T follicular helper cell (primary cell): ENCODE results near the gene LZTR1.

Experiments
- DNase-seq: peaks from one replicate; pipeline ENCODE4 v3.0.0-alpha.2; 2020; ENCODE audit warnings: low read depth

Gene LZTR1

DNA sequence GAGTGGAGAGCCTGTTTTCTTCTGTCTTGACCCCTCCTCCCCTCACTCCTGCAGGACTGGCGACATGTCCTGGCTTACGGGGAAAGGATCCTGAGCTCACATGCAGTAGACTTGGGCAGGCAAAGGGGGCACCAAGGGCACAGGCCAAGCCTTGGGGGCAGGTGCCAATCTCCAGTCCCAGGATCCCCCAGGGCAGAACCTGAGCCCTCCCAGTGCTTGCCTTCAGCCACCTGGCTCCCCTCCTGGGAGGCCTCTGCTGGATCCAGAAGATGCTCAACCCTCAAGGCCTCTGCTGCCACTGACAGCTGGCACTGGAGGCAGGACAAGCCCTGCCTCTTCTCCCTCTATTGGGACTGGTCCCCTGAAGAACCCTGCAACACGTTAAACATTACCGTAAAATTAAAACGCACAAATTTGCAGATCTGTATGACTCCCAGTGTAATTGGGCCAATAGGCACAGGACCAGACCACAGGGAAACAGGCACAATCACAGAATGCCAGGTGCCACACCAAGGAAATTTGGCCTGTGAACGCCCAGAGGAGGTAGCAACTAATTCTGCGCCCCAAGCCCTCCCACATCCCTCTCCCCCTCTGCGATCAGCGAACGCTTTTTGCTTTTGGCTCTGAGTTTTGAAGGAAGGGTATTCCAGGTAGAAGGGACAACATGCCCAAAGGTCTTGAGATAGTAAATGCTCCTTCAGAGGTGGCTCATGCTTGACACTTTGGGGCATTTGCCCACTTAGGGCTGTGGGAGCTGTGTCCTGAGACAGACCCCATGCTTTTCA, 967 bp upstream of the LZTR1 start:
- no peak for DNase-seq

DNA sequence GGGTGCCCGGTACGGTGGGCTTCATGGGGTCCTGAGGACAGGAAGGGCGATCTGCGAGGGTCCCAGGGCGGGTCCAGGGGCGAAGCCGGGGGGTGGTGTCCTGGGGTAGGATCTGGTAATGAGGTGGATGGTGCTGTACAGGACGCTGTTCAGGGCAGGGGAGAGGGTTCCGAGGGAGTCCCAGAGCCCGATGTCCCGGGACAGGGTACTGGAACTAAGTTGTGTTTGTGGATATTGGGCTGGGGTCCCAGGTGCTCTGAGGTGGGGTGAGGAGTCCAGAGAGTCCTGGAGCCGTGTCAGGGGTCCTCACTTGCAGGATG, 426 bp downstream of the LZTR1 start:
- no peak for DNase-seq

DNA sequence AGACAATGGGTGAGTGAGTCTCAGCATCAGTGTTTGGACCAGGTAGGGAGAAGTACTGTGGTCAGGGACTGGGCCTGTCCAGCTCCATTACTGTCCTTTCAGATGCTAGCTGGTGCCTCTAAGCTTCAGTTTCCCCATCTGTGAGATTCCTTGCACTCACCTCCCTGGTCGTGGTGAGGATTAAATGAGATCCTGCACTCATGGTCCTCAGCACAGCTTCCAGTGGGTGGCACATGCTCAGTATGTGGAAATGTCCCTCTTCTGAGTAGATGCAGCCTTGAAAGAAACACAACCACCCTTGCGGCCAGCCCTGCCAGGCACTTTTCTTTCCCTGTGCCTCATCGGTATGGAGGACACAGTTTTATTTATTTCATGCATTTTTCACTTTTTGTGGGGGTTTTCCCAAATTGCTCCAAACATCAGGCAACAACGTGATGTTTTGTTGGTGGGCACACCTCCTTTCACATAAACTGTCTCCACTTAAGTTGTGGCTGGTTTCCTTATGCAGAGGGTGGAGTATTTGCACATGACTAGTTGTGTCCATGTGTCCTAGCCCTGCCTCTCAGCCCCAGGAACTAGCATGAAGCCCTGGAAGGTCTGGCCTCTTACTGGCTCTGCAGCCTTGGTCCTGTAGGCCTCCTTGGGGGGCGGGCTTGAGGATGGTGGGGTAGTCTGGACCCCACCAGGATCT, 1.1 kb downstream of the LZTR1 start:
- DNase-seq, result no peak

DNA sequence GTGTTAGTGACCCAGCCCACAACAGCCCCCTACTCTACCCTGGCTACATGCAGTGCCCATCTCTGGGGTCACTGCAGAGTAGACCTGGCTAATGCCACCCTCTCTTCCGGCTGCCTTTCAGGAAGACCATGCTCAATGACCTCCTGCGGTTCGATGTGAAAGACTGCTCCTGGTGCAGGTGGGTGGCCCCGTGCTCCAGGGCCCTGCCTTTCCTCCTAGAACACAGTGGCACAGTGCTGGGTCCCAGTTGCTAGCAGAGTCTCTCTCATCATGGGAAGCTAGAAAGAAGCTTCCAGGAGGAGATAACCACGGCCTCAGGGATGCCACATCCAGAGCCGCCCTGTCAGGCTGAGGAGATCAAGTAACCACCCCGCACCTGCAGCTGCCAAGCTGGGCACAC, 3.6 kb downstream of the LZTR1 start:
- no peak for DNase-seq

DNA sequence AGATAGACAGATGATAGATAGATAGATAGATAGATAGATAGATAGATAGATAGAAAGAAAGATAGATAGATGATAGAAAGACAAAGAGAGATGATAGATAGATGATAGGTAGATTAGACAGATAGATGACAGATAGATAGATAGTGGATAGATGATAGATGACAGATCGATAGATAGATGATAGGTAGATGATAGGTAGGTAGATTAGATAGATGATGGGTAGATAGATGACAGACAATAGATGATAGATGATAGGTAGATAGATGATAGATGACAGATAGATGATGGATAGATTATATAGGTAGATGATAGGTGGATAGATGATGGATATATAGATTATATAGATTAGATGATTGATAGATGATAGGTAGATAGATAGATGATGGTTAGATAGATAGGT, 4.3 kb downstream of the LZTR1 start:
- no peak for DNase-seq

DNA sequence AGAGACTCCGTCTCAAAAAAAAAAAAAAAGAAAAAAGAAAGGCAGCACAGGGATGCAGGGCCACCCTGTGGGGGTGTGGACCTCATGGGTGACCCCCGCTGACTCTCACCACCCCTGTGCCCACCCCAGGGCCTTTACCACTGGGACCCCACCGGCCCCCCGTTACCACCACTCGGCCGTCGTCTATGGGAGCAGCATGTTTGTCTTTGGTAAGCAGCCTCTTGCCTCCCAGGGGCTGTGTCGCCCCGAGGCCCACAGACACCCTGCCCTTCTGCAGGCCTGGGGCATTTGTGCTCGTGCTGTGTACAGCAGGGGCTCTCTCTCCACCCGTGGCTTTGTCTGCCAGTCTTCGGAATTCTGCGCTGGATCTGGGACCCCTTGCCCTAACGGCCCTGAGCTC, 5.3 kb downstream of the LZTR1 start:
- no peak for DNase-seq

DNA sequence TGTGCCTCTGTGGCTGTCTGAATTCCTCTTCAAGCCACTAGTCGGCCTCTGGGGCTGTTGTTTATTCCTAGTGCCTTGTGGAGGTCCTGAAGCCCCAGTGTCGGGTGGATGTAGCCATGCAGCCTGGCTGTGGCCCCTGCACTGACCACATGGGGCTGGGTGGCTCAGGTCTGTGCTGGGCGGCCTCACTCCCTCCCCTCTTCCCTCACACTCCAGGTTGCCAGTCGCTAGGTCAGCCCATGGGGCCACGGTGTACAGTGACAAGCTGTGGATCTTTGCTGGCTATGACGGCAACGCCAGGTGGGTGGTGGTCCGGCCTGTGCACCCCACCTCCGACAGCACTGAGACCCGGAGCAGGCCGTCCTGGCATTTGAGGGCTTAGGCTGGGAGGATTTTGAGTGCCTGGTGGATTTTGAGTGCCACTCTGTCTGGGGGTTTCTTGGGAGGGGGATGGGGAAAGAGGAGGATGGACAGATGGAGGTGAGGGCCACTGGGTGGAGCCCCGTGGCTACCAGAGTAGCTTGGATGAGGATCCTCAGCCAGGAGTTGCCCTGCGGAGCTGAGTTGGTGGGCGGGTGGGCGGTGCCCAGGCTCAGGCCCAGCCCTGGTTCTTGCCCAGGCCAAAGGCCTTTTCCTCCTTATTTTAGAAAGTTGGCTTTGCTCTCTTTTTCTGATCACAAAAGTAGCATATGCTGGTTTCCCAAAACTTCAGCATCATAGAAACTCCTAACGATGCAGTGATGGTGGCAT, 6.7 kb downstream of the LZTR1 start:
- DNase-seq, result no peak

DNA sequence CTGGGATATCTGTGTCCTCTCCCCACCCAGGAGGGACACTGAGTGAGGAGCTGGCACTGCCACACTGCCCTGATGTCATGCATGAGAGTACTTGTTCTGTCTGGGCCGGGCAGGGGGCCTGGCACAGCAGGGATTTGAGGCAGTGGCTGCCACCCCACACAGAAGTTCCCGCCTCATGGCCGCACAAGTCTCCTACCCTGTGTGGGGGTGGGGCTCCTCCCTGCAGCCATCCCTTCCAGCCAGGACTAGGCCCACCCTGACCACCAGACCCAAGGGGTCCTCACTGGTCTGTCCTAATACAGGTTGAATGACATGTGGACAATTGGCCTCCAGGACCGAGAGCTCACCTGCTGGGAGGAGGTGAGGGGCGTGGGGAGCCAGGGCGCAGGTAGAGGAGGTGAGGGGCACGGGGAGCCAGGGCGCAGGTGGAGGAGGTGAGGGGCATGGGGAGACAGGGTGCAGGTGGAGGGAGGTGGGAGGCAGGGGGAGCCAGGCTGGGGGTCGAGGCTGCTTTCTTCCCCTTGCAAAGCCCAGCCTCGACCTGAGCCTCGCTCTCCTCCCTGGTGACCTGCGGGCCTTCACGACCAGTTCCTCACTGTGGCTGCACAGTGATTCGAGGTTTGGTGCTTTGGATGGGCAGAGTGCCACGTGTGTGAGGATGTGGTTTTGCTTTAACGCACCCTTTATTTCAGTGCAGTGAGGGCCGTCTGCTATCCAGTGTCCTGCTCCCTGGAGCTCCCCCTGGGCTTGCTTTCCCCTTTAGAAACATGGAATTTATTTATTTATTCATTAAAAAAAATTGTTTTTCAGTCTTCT, 7.4 kb downstream of the LZTR1 start:
- no peak for DNase-seq

DNA sequence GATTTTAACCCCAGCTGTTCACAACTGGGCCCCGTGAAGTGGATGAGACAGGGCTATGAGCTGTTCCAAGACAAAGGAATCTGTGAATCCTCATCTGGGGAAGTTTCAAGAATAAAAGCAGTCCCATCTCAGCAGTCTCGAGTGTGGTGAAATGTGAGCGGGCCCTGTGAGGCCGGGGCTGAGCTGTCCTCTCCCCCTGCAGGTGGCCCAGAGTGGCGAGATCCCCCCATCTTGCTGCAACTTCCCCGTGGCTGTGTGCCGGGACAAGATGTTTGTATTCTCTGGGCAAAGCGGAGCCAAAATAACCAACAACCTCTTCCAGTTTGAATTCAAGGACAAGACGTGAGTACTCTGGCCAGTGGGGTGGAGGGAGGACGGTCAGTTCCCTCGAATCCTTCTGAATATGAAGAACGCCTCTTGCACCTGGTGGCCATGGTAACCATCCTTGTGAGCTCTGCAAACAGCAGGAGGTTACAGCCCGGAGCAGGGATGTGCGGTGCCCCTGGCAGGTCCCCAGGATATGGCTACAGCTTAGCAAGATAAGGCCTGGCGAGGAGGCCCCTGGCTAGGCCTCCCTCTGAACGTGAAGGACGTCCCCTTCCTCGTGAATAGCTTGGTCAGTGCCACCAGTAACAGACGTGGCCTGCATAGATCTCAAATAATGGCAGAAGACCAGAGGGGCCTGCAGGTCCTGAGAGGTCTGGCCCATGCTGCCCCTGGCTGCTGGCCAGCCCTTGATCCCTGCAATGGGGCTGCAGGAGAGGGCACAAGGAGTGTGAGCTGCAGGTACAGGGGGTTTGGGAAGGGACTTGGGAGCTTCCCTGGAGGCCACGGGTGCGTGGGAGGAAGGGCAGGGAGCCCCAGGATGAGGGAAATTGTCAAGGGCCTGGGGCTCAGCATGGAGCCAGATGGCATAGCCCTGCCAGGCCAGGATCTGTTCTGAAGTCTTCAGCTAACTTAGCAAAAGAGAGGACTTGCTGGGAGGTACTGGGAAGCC, 8.4 kb downstream of the LZTR1 start:
- DNase-seq, result no peak

DNA sequence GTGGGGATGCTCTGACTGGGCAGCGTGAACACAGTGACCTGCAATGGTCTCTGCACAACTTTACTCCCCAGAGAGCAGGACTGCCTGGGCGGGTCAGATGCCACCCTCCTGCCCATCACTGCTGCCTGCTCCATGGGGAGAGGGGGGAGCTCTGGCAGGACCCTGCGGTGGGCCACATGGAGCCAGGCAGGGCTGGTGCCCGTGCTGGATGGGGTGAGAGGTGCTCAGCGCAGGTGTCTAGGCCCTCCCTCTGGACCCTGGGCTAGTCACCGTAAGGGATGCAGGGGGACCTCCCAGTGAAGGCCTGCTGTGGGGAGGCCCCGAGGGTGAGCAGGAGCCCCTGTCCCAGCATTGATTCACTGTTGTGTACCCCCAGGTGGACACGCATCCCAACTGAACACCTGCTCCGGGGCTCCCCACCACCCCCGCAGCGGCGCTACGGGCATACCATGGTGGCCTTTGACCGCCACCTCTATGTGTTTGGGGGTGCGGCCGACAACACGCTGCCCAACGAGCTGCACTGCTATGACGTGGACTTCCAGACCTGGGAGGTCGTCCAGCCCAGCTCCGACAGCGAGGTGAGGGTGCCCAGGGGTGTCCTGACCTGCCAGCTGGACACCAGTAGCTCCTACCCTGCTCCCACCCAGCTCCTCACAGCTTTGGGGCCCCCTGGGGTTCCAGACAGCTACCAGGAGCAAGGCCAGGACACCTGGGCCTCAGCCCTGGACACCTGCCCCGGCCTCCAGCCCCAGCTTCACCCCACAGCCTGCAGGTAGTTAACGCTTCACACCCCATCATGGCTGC, 9.4 kb downstream of the LZTR1 start:
- no peak for DNase-seq

DNA sequence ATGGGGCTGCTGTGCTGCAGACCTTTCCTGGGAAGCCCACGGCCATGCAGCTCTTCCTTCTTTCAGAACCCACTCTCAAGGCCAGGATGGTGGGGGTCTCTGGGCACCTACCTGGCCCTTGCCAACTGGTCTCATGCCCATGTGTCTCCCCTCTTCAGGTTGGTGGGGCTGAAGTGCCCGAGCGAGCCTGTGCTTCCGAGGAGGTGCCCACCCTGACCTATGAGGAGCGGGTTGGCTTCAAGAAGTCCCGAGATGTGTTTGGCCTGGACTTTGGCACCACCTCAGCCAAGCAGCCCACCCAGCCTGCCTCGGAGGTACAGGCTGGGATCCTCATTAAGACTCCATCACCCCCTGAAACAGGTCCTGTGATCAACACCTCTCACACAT, 10.0 kb downstream of the LZTR1 start:
- no peak for DNase-seq

DNA sequence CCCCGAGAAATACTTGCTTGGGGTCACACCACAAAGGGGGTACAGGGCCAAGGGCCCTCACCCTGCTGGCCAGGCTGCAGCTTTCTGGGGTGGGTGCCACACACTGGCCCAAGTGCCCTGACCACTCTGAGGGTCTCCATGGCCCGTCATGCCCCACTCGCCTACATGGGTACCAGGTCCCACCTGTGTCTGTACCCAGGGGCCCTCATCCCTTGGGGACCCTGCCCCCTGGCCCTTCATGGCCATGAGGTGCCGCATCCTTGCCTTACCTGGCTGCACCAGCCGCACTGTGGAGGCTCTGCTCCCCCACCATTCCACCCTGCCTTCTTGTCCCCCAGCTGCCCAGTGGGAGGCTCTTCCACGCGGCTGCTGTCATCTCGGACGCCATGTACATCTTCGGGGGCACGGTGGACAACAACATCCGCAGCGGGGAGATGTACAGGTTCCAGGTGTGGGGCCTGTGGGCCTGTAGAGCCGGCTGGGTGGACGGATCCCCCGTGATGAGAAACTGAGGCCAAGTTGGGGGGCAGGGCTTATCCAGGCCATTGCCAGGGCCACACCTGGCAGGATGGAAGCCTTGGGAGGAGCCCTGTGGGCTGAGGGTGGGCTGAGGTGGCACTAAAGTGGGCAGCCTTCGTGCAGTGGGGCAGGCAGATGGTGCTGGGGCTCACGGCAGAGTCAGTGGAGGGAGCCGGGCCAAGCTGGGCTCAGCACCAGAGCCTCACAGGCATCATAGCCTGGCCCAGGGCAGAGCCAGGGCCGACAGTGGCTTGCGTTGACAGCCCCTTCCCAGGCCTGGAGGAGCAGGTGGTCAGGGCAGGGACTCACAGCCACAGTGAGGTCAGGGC, 10.6 kb downstream of the LZTR1 start:
- DNase-seq, result no peak

DNA sequence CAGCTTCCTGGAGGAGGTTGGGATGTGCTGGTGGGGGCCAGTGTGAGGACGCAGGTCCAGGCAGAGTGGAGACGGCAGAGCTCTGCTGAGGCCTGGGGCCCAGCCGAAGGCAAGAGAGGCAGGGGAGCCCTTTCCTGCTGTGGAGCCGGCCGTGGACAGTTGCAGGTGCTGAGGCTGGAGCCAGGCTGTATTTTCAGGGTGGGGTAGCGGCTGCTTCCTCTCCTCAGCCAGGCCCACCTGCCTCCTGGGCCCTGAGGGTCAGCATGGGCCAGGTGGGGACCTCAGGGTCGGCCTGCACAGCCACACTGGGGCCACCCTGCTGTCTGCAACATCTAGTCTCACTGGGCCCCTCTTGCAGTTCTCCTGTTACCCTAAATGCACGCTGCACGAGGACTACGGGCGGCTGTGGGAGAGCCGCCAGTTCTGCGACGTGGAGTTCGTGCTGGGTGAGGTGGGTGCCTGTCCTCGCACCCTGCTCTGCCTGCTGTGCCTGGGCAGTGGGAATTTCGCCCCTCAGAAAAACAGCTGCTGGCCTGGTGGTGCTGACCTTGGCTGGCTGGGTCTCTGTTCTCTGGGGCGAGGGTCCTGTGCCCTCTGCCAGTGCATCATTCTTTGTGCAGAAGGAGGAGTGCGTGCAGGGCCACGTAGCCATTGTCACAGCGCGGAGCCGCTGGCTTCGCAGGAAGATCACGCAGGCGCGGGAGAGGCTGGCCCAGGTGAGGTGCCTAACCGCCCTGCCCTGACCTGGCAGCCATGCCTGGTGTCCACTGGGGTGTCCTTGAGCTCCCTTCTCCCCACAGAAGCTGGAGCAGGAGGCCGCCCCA, 11.4 kb downstream of the LZTR1 start:
- no peak for DNase-seq

DNA sequence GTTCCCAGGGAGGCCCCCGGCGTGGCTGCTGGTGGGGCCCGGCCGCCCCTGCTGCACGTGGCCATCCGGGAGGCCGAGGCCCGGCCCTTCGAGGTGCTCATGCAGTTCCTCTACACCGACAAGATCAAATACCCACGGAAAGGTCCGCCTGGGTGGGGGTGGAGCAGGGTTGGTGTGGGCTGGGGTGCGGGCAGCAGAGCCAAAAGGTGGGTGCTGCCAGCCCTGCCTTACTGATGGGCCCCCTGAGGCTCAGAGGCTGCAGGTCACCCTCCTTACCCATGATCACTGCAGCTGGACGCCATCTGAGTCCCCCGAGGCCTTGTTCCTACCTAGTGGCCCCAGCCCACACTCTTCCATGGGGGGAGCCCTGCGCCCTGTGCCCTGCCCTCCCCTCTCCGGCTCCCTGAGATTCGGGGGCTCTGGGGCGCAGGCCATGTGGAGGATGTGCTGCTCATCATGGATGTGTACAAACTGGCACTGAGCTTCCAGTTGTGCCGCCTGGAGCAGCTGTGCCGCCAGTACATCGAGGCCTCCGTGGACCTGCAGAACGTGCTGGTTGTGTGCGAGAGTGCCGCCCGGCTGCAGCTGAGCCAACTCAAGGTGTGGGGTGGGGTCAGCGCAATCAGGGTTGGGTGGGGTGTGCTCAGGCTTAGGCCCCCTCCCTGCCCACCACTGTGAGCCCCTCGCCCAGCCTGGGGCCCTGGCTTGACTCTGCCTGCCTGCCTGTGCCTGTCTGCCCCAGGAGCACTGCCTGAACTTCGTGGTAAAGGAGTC, 12.2 kb downstream of the LZTR1 start:
- DNase-seq, result no peak

DNA sequence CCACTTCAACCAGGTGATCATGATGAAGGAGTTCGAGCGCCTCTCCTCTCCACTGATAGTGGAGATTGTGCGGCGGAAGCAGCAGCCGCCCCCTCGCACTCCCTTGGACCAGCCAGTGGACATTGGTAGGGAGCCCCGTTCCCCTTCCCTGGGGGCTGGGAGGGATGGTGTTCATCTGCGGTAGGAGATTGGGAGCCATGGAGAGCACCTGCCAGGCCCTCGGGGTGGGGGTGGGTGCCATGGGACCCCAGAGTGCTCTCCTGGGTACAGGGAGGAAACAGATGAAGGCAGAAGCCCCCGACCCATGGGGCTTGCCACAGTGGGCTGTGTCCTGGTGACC, 12.8 kb downstream of the LZTR1 start:
- DNase-seq, result no peak

DNA sequence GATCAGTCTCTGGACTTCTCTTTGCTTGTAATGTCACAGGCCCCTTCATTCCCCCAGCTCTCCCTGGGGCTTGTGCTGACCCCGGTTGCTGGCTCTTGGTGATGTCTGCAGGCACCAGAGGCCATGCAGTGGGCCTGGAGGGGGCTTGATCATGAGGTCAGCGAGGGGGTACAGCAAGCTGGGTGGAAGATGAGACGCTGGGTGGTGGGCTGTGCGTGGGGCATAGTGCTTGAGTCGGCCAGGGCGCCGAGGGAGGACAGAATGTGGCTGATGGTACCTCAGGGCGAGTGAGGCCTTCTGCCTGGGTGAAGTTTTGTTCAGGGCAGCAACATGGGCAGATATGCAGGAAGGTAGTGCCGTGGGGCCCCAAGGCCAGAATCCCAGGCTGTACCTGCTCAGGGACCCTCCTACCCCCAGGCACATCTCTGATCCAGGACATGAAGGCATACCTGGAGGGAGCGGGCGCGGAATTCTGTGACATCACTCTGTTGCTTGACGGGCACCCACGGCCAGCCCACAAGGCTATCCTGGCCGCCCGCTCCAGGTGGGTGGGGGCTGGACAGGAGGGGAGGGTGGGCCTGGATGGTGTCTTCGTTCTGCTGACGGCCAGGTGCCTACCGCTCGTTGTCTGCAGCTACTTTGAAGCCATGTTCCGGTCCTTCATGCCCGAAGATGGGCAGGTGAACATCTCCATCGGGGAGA, 13.4 kb downstream of the LZTR1 start:
- DNase-seq, result no peak

DNA sequence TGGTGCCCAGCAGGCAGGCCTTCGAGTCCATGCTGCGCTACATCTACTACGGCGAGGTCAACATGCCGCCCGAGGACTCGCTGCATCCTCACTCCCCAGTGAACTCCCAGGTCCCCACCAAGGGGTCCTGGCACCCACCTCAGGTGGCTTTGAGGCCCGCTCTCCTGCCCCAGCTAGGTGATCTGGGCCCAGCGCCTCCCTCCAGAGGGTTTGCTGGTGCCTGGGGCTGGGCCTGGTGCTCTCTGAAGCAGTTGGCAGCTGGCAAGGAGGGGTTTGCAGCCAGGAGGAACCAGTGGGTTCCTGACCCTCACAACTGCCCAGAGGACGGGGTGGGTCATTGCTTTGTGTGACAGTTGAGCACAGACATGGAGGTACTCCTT, 13.9 kb downstream of the LZTR1 start:
- DNase-seq, result no peak
